HFF-Myc (cell line): ENCODE measurements around the gene MED29.

Experiments used
- DNase-seq: peaks from one replicate; pipeline ENCODE4 v3.0.0-alpha.2; 2011; ENCODE audit warnings: low read depth; ENCODE audit errors: extremely low read depth
- H3K4me3 ChIP-seq: replicated peaks from 2 replicates; pipeline ENCODE4 v1.5.1; 2011; ENCODE audit warnings: low read depth, mild to moderate bottlenecking, control low read depth, low read length
- CTCF ChIP-seq: IDR thresholded peaks from 2 replicates; pipeline ENCODE4 v1.5.1; 2012; ENCODE audit warnings: mild to moderate bottlenecking, low read depth, low read length, control low read depth; ENCODE audit errors: missing control alignments

Gene MED29

DNA sequence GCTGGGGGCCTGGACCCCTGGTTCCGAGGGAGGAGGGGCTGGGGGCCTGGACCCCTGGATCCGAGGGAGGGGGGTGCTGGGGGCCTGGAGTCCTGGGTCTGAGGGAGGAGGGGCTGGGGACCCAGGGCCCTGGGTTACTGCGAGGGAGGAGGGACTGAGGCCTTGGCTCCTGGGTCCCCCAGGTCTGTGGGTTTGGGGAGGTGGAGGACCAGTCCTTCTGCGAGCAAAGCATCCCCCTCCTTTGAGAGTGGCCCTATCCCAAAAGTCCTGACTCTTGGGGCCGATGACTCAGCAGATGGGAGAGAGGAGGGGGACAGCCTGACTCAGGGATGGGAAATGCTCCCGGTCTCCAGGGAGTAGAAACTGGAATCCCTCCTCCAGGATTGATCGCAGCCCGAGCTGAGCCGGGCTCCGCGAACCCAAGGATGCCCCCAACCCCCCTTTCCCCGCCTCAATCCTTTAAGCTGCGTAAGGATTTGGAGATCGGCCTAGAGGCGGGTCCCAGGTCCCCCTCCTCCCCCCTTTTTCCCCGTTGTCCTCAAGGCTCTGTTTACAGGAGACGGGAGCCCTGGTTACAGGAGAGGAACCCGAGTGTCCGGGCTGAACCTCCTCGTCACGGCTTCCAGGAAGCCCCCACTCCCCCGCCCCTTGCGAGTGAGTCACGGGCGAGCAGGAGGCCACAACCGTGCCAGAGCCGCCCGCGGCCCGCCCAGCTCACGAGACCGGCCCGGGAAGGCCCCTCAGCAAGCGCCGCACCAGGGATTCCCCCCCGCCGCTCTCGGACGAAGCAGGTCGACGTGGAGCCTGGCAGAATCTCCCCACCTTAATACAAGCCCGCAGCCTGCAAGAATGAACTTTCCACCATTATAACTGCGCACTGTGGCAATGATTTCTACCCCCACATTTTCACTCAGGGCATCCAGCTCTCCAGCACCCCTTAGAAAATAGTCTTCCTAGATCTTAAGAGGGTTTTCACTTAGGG, 12.4 kb downstream of the MED29 start:
- no peak for TF ChIP-seq CTCF
- H3K4me3 ChIP-seq, result peak overlapping the region; percentile 40
- DNase-seq, result peak; percentile 94

DNA sequence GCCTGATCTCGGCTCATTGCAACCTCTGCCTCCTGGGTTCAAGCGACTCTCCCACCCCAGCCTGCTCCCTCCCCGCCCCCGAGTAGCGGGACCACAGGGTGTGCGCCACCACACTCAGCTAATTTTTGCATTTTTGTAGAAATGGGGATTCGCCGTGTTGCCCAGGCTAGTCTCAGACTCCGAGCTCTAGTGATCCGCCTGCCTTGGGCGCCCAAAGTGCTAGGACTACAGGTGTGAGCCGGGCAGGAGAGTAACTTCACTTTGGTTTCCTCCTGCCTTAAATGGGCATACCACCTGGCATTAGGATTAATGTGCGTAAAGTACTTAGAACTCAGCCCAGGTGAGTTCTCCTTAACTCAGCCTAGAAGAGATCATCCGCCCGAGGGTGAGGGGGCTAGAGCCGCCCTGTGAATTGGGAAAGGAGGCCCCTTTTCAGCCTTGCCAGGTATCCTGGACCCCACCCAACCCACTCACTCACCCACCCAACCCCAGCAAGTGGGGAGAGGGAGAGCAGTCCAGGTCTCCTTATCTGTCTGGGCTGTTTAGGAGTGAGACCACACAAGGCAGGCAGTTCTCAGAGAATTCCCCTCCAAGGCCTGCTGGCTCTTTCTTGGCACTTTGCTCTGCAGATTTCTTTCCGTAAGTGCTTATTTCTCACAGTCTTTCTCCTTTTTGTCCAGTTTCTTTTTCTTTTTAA, 14.2 kb downstream of the MED29 start:
- H3K4me3 ChIP-seq, result no peak overlapping the region
- TF ChIP-seq CTCF, result no peak
- no peak for DNase-seq

DNA sequence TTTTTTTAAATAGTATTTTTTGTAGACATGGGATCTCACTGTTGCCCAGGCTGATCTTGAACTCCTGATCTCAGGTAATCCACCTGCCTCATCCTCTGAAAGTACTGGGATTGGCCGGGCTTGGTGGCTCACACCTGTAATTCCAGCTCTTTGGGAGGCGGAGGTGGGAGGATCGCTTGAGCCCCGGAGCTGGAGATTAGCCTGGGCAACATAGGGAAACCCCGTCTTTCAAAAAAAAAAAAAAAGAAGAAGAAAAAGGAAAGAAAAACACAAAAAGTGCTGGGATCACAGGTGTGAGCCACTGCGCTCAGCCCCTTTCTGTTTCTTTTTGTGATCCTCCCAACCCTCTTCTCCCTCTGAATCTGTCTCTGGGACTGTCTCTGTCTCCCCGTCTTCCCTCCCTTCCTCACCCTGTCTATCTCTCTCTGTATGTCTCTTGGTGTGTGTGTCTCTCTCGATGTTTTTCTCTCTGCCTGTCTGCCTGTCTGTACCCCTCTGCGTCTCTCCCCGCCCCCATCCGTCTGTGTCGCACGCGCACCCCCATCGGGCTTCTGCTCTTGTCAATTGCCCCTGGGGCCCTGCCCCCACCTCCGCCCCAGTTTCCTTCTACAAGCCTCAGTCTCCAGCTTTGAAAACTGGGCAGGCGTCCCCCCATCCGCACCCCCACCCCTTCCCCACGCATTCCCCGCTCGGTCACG, 14.9 kb downstream of the MED29 start:
- TF ChIP-seq CTCF, result no peak
- peak overlapping the region; percentile 96 for H3K4me3 ChIP-seq
- DNase-seq, result no peak

- DNase-seq, result no peak
- no peak for TF ChIP-seq CTCF
- peak within 1 kb of the TSS; percentile 96 for H3K4me3 ChIP-seq
Observed at GRCh38 chr19:39406656-39407409, 15.7 kb downstream of the MED29 start, which contains the start of gene ZFP36. Gene ZFP36, plus strand, starts transcription at chr19:39406847. Its CDS starts 58 bp downstream, at chr19:39406905.

DNA sequence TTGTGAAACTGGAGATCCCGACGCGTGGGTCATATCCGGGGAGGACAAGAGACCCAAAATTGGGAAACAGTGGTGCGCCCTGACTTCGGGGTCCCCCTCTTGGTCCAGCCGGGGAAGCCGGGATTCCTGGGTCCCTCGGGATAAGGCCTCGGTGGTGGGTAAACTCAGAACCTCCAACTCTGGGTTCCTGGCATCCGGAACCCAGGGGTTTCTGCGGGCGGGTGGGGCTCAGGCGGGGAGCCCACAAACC, 16.2 kb downstream of the MED29 start:
- no peak for TF ChIP-seq CTCF
- DNase-seq, result no peak
- peak overlapping the region; percentile 96 for H3K4me3 ChIP-seq
